K562 (cell line): ENCODE data around the gene NLRC3. TPM values are rescaled to one million over a fixed set of nuclear protein-coding genes. Genes with fewer than 3 reads are reported as not detected.

ENCODE experiments used
- polyA plus RNA-seq, 8 experiments: library from polyadenylated mRNA; depleted of rRNA in 4 of 8; stranded (reverse) in 5 of 8; unstranded in 3 of 8; fragments of >200 nt; fragmentation: Nextera tagmentation in 2 of 8; fragmentation: Illumina TruSeq in 1 of 8; extraction: Ambion mirVana in 2 of 8; extraction: Trizol in 1 of 8; gene quantifications; 2 replicates each; pipeline versions ENCODE4 v1.2.1 to v1.2.3, GENCODE V29; 2011 to 2014; ENCODE audit warnings: inconsistent platforms in 1 of 8, missing spikeins in 1 of 8
- total RNA-seq, 7 experiments: library from RNA; depleted of rRNA in 6 of 7; stranded (reverse); fragments of >200 nt in 6 of 7; fragmentation: Illumina TruSeq in 2 of 7; extraction: Trizol in 2 of 7; gene quantifications; 2 replicates each; pipeline versions ENCODE4 v1.2.1 to v1.2.3, GENCODE V29; 2011 to 2021; ENCODE audit warnings: low replicate concordance in 1 of 7

The NLRC3 gene
- total and polyA plus RNA-seq, 9 of the 15 experiments (the other 6 are each of a cell fraction or from before 2014, with no cell fraction given): 0.03 to 0.13 (median 0.03) TPM; not detected in 4

Other genes starting within 250 kb of the NLRC3 start
Only the 7 nearest of the 10 such genes appear.
- 0.20 and 0.68 TPM in 2 replicates for gene ZNF597, start 133.9 kb downstream of the NLRC3 start, total RNA-seq (2014; rRNA removed)
- gene ZNF597, start 133.9 kb downstream of the NLRC3 start, total RNA-seq (2014; rRNA removed; fragmentation: Illumina TruSeq; extraction: Trizol): 0.58 and 0.70 TPM in 2 replicates
- gene ZNF597, start 133.9 kb downstream of the NLRC3 start, total RNA-seq (2015; rRNA removed; fragmentation: Illumina TruSeq; extraction: Trizol): 0.57 and 0.62 TPM in 2 replicates
- 0.36 and 0.42 TPM in 2 replicates for gene ZNF597, start 133.9 kb downstream of the NLRC3 start, total RNA-seq (2021)
- 0.17 and 0.57 TPM in 2 replicates for gene ZNF597, start 133.9 kb downstream of the NLRC3 start, polyA plus RNA-seq (2011; rRNA removed)
- 0.29 and 0.43 TPM in 2 replicates for gene ZNF597, start 133.9 kb downstream of the NLRC3 start, polyA plus RNA-seq (2014; fragmentation: Illumina TruSeq; extraction: Trizol)
- gene ZNF597, start 133.9 kb downstream of the NLRC3 start, polyA plus RNA-seq (2014; fragmentation: Nextera tagmentation; extraction: Ambion mirVana): under 1 TPM; 0.14 to 0.31 TPM
- gene ZNF597, start 133.9 kb downstream of the NLRC3 start, polyA plus RNA-seq (2014; rRNA removed): 0.32 and 0.34 TPM in 2 replicates
- 9.5 and 13.7 TPM in 2 replicates for gene NAA60, start 133.7 kb downstream of the NLRC3 start, total RNA-seq (2014; rRNA removed)
- gene NAA60, start 133.7 kb downstream of the NLRC3 start, total RNA-seq (2014; rRNA removed; fragmentation: Illumina TruSeq; extraction: Trizol): 9.7 and 13.8 TPM in 2 replicates
- 10.3 and 11.9 TPM in 2 replicates for gene NAA60, start 133.7 kb downstream of the NLRC3 start, total RNA-seq (2015; rRNA removed; fragmentation: Illumina TruSeq; extraction: Trizol)
- gene NAA60, start 133.7 kb downstream of the NLRC3 start, total RNA-seq (2021): 34.4 and 35.4 TPM in 2 replicates
- 16.0 and 17.2 TPM in 2 replicates for gene NAA60, start 133.7 kb downstream of the NLRC3 start, polyA plus RNA-seq (2011; rRNA removed)
- gene NAA60, start 133.7 kb downstream of the NLRC3 start, polyA plus RNA-seq (2014; fragmentation: Illumina TruSeq; extraction: Trizol): 41.8 and 49.4 TPM in 2 replicates
- gene NAA60, start 133.7 kb downstream of the NLRC3 start, polyA plus RNA-seq (2014; fragmentation: Nextera tagmentation; extraction: Ambion mirVana): 1 to 10 TPM; 2.1 to 2.3 TPM
- gene NAA60, start 133.7 kb downstream of the NLRC3 start, polyA plus RNA-seq (2014; rRNA removed): 21.6 and 25.1 TPM in 2 replicates
- gene C16orf90, start 81.9 kb downstream of the NLRC3 start, total RNA-seq (2014; rRNA removed): not detected in 2 replicates
- gene C16orf90, start 81.9 kb downstream of the NLRC3 start, total RNA-seq (2014; rRNA removed; fragmentation: Illumina TruSeq; extraction: Trizol): not detected in 2 replicates
- gene C16orf90, start 81.9 kb downstream of the NLRC3 start, total RNA-seq (2015; rRNA removed; fragmentation: Illumina TruSeq; extraction: Trizol): not detected in 2 replicates
- gene C16orf90, start 81.9 kb downstream of the NLRC3 start, total RNA-seq (2021): not detected in 2 replicates
- not detected in 2 replicates for gene C16orf90, start 81.9 kb downstream of the NLRC3 start, polyA plus RNA-seq (2011; rRNA removed)
- gene C16orf90, start 81.9 kb downstream of the NLRC3 start, polyA plus RNA-seq (2014; fragmentation: Illumina TruSeq; extraction: Trizol): not detected in 2 replicates
- not detected for gene C16orf90, start 81.9 kb downstream of the NLRC3 start, polyA plus RNA-seq (2014; fragmentation: Nextera tagmentation; extraction: Ambion mirVana)
- not detected in 2 replicates for gene C16orf90, start 81.9 kb downstream of the NLRC3 start, polyA plus RNA-seq (2014; rRNA removed)
- gene CLUAP1, start 76.4 kb downstream of the NLRC3 start, total RNA-seq (2014; rRNA removed): 4.8 and 6.8 TPM in 2 replicates
- 10.8 and 11.0 TPM in 2 replicates for gene CLUAP1, start 76.4 kb downstream of the NLRC3 start, total RNA-seq (2014; rRNA removed; fragmentation: Illumina TruSeq; extraction: Trizol)
- 6.9 TPM in 2 replicates for gene CLUAP1, start 76.4 kb downstream of the NLRC3 start, total RNA-seq (2015; rRNA removed; fragmentation: Illumina TruSeq; extraction: Trizol)
- gene CLUAP1, start 76.4 kb downstream of the NLRC3 start, total RNA-seq (2021): 6.2 and 6.7 TPM in 2 replicates
- gene CLUAP1, start 76.4 kb downstream of the NLRC3 start, polyA plus RNA-seq (2011; rRNA removed): 2.2 and 7.8 TPM in 2 replicates
- gene CLUAP1, start 76.4 kb downstream of the NLRC3 start, polyA plus RNA-seq (2014; fragmentation: Illumina TruSeq; extraction: Trizol): 5.9 and 8.3 TPM in 2 replicates
- gene CLUAP1, start 76.4 kb downstream of the NLRC3 start, polyA plus RNA-seq (2014; fragmentation: Nextera tagmentation; extraction: Ambion mirVana): 10 to 100 TPM; 11.1 to 17.6 TPM
- gene CLUAP1, start 76.4 kb downstream of the NLRC3 start, polyA plus RNA-seq (2014; rRNA removed): 4.9 and 6.6 TPM in 2 replicates
- 3.8 and 4.1 TPM in 2 replicates for gene SLX4, start 34.2 kb upstream of the NLRC3 start, total RNA-seq (2014; rRNA removed)
- 3.2 and 3.5 TPM in 2 replicates for gene SLX4, start 34.2 kb upstream of the NLRC3 start, total RNA-seq (2014; rRNA removed; fragmentation: Illumina TruSeq; extraction: Trizol)
- gene SLX4, start 34.2 kb upstream of the NLRC3 start, total RNA-seq (2015; rRNA removed; fragmentation: Illumina TruSeq; extraction: Trizol): 3.7 and 4.2 TPM in 2 replicates
- 6.7 and 7.9 TPM in 2 replicates for gene SLX4, start 34.2 kb upstream of the NLRC3 start, total RNA-seq (2021)
- gene SLX4, start 34.2 kb upstream of the NLRC3 start, polyA plus RNA-seq (2011; rRNA removed): 2.7 and 3.0 TPM in 2 replicates
- gene SLX4, start 34.2 kb upstream of the NLRC3 start, polyA plus RNA-seq (2014; fragmentation: Illumina TruSeq; extraction: Trizol): 4.8 and 6.1 TPM in 2 replicates
- under 1 TPM; 0.29 to 0.45 TPM for gene SLX4, start 34.2 kb upstream of the NLRC3 start, polyA plus RNA-seq (2014; fragmentation: Nextera tagmentation; extraction: Ambion mirVana)
- gene SLX4, start 34.2 kb upstream of the NLRC3 start, polyA plus RNA-seq (2014; rRNA removed): 4.0 and 4.3 TPM in 2 replicates
- 5.9 and 7.2 TPM in 2 replicates for gene DNASE1, start 77.3 kb upstream of the NLRC3 start, total RNA-seq (2014; rRNA removed)
- 3.3 and 3.8 TPM in 2 replicates for gene DNASE1, start 77.3 kb upstream of the NLRC3 start, total RNA-seq (2014; rRNA removed; fragmentation: Illumina TruSeq; extraction: Trizol)
- gene DNASE1, start 77.3 kb upstream of the NLRC3 start, total RNA-seq (2015; rRNA removed; fragmentation: Illumina TruSeq; extraction: Trizol): 5.6 and 5.9 TPM in 2 replicates
- gene DNASE1, start 77.3 kb upstream of the NLRC3 start, total RNA-seq (2021): 5.5 and 7.0 TPM in 2 replicates
- 10.1 and 10.3 TPM in 2 replicates for gene DNASE1, start 77.3 kb upstream of the NLRC3 start, polyA plus RNA-seq (2011; rRNA removed)
- 6.8 and 7.6 TPM in 2 replicates for gene DNASE1, start 77.3 kb upstream of the NLRC3 start, polyA plus RNA-seq (2014; fragmentation: Illumina TruSeq; extraction: Trizol)
- gene DNASE1, start 77.3 kb upstream of the NLRC3 start, polyA plus RNA-seq (2014; fragmentation: Nextera tagmentation; extraction: Ambion mirVana): under 1 TPM; 0.53 to 0.84 TPM
- gene DNASE1, start 77.3 kb upstream of the NLRC3 start, polyA plus RNA-seq (2014; rRNA removed): 7.2 and 9.4 TPM in 2 replicates
- gene TRAP1, start 140.1 kb upstream of the NLRC3 start, total RNA-seq (2014; rRNA removed): 436 and 520 TPM in 2 replicates
- gene TRAP1, start 140.1 kb upstream of the NLRC3 start, total RNA-seq (2014; rRNA removed; fragmentation: Illumina TruSeq; extraction: Trizol): 124 and 126 TPM in 2 replicates
- 174 and 185 TPM in 2 replicates for gene TRAP1, start 140.1 kb upstream of the NLRC3 start, total RNA-seq (2015; rRNA removed; fragmentation: Illumina TruSeq; extraction: Trizol)
- gene TRAP1, start 140.1 kb upstream of the NLRC3 start, total RNA-seq (2021): 405 and 408 TPM in 2 replicates
- 317 and 437 TPM in 2 replicates for gene TRAP1, start 140.1 kb upstream of the NLRC3 start, polyA plus RNA-seq (2011; rRNA removed)
- gene TRAP1, start 140.1 kb upstream of the NLRC3 start, polyA plus RNA-seq (2014; fragmentation: Illumina TruSeq; extraction: Trizol): 352 and 398 TPM in 2 replicates
- 10 to 100 TPM; 19.1 to 50.8 TPM for gene TRAP1, start 140.1 kb upstream of the NLRC3 start, polyA plus RNA-seq (2014; fragmentation: Nextera tagmentation; extraction: Ambion mirVana)
- gene TRAP1, start 140.1 kb upstream of the NLRC3 start, polyA plus RNA-seq (2014; rRNA removed): 292 and 301 TPM in 2 replicates